ENCODE measurements around the gene LSM12. TPM values are rescaled to one million over a fixed set of nuclear protein-coding genes. Genes with fewer than 3 reads are reported as not detected.
A peak's percentile ranks its signal among the peaks of the same experiment; 100 is the strongest.

Gene LSM12
- total RNA-seq (2014; rRNA removed; shearing (Covaris generic)) (26.6 and 35.4 TPM in 2 replicates), total RNA-seq (2022) (67.9 and 68.0 TPM in 2 replicates), Bru-seq, nascent RNA (percentile 78 among the genes with signal in this experiment), BruChase-seq, experiment 1, labeled RNA remaining after a 6-hour chase (percentile 88 among the genes with signal in this experiment), BruChase-seq, experiment 2, labeled RNA remaining after a 2-hour chase (percentile 87 among the genes with signal in this experiment)
- long read RNA-seq, transcript LSM12-201 (5 exons, 2,308 nt), result major isoform, 54 of 70 reads
- long read RNA-seq, partial matches to known transcripts, result 1 of 70 reads
- long read RNA-seq, other reads (novel, unspliced or antisense), result 9 of 70 reads

GRCh38 chr17:44066204-44066930 is at the start of gene LSM12:
Gene LSM12, minus strand, starts transcription at chr17:44066671. Its CDS starts 84 bp downstream, at chr17:44066587.
- no peaks in the 10 kb centered on the region for H3K9me2 ChIP-seq (ENCODE audit: insufficient read depth, low read length)
- peaks cover 39% of the 10 kb centered on the region for H3K4me1 ChIP-seq (ENCODE audit: insufficient read depth, low read length, poor library complexity, severe bottlenecking)
- peak within 1 kb of the TSS; percentile 73 for H2AFZ ChIP-seq (ENCODE audit: low read length)
- H3K4me3 ChIP-seq (ENCODE audit: low read depth, low read length, poor library complexity, severe bottlenecking), result peak within 1 kb of the TSS; percentile 90
- peak within 1 kb of the TSS; percentile 87 for H3K4me2 ChIP-seq (ENCODE audit: low read length)
- POLR2A ChIA-PET, result interaction anchor here (0.8 kb wide), 1 partner anchor 60 kb away, joined by 3 read pairs; no protein-coding TSS in a partner anchor
- H3K27ac ChIP-seq (ENCODE audit: low read depth, low read length, poor library complexity, severe bottlenecking), result peak within 1 kb of the TSS; percentile 72
- DNase-seq (ENCODE audit: low spot score), result peak; percentile 92
- no peaks in the 10 kb centered on the region for H3K9me3 ChIP-seq (ENCODE audit: low read length)
- CTCF ChIA-PET (ENCODE audit: unreplicated experiment), result interaction anchor here (0.5 to 0.6 kb wide), 3 partner anchors 61 to 184 kb away, joined by 3 to 4 read pairs (median 3); no protein-coding TSS in a partner anchor
- no TSS peak for BruUV-seq (replicated peaks)
- H4K20me1 ChIP-seq (ENCODE audit: insufficient read depth, low read length), result no peaks in the 10 kb centered on the region
- intact Hi-C loops (cut with micrococcal nuclease; ENCODE audit: unreplicated experiment), result no loop called here
- no peak for TF ChIP-seq EZH2phosphoT487 (IDR thresholded peaks at IDR 0.05; ENCODE audit: borderline replicate concordance, low read depth, low read length)
- no peak for TF ChIP-seq CTCF (conservative IDR thresholded peaks at IDR 0.05; ENCODE audit: low read length)
- peaks cover 29% of the 10 kb centered on the region for H3K36me3 ChIP-seq (ENCODE audit: insufficient read depth, low read length)
- peaks cover 51% of the 10 kb centered on the region for H3K79me2 ChIP-seq (ENCODE audit: insufficient read depth, low read depth, low read length)

- Histone ChIP-seq H3K4me3 (ENCODE audit: low read depth, low read length, poor library complexity, severe bottlenecking) (no peak overlapping the region), H3K9me3 (ENCODE audit: low read length) (no peaks in the 10 kb centered on the region), H3K79me2 (ENCODE audit: insufficient read depth, low read depth, low read length) (no peaks in the 10 kb centered on the region), H3K27ac (ENCODE audit: low read depth, low read length, poor library complexity, severe bottlenecking) (no peak overlapping the region), H3K4me2 (ENCODE audit: low read length) (no peak overlapping the region), H2AFZ (ENCODE audit: low read length) (no peak overlapping the region), H3K9me2 (ENCODE audit: insufficient read depth, low read length) (no peaks in the 10 kb centered on the region), H4K20me1 (ENCODE audit: insufficient read depth, low read length) (no peaks in the 10 kb centered on the region; the same call in 1 of the 2 replicates), H3K36me3 (ENCODE audit: insufficient read depth, low read length) (peaks cover 5% of the 10 kb centered on the region; the same call in 1 of the 2 replicates), H3K4me1 (ENCODE audit: insufficient read depth, low read length, poor library complexity, severe bottlenecking) (peaks cover 20% of the 10 kb centered on the region)
- BruUV-seq (replicated peaks), result no TSS peak
- CTCF ChIA-PET (ENCODE audit: unreplicated experiment), result no interaction called here
- no peak for DNase-seq (ENCODE audit: low spot score)
- no peak for TF ChIP-seq EZH2phosphoT487 (IDR thresholded peaks at IDR 0.05; ENCODE audit: borderline replicate concordance, low read depth, low read length)
- TF ChIP-seq CTCF (conservative IDR thresholded peaks at IDR 0.05; ENCODE audit: low read length), result peak; percentile 80
- intact Hi-C loops (cut with micrococcal nuclease; ENCODE audit: unreplicated experiment), result no loop called here
- POLR2A ChIA-PET, result no interaction called here
Observed at GRCh38 chr17:44115585-44116415, 49.3 kb upstream of the LSM12 start.

Measured in OCI-LY7 (cell line).